NCI-H146 (cell line): ENCODE results near the gene SOX11.

Source experiments
- DNase-seq: peaks from one replicate; lab custom pipeline; 2025; lab: John Stamatoyannopoulos, UW

SOX11 gene

GRCh38 chr2:5723791-5724735 is 31.9 kb downstream of the SOX11 start:
- no peak for DNase-seq

GRCh38 chr2:5725072-5725471 is 32.9 kb downstream of the SOX11 start:
- DNase-seq = no peak

GRCh38 chr2:5725794-5726463 is 33.7 kb downstream of the SOX11 start:
- no peak for DNase-seq

DNA sequence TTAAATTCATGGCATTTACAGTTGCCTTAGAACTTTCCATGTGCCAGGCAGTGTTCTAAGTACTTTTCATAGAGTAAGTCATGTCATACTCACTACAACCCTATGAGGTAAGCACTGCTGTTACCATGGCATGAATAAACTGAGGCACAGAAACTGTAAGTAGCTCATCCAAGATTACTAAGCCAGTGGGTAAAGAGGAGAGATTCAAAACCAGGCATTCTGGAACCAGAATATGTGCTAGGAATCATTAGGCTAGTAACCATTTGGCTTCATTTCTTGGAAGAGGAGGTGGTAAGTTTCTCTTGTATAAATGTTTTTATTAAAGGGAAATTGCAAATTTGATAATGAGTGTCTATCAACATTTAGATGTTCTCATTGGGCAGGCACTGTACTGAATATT is 35.1 kb downstream of the SOX11 start:
- DNase-seq = no peak

DNA sequence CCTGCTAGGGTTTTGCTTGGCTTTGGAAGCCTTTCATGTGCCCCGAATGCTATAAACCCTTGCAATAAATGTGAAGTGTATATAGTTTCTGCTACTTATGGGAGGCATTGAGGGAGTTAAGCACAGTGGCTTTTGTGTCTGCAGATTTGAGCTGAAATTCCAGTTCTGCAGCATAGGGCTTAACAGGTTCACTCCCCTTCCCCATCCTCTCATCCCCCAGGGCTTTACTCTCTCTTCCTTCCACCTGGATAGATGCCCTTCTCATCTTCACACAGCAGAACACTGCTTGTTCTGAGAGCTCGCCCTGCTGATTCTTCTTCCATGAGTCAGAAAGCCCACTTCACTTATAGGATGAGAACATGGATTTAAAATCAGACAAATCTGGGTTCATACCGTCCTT is 37.2 kb downstream of the SOX11 start:
- no peak for DNase-seq

- no peak for DNase-seq
These were observed 38.2 kb downstream of the SOX11 start for GRCh38 chr2:5730386-5730785.

GRCh38 chr2:5734859-5735520 is 42.8 kb downstream of the SOX11 start:
- peak; percentile 71 for DNase-seq

DNA sequence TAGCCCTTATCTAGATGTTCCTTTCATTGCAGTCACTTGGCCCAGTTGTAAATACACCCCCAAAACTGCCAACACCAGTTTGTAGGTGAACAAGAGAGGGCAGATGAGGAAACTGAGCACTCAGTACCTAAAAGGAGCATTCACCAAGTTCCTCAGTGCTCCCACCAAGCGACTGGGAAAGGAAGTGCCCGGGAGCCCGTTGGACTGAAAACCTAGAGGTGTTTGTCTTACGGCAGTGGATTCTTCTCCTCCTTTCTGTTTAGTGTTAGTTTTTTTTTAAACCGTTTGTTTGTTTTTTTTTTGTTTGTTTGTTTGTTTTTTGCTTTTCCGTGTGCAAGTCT is 43.3 kb downstream of the SOX11 start:
- DNase-seq = no peak

DNA sequence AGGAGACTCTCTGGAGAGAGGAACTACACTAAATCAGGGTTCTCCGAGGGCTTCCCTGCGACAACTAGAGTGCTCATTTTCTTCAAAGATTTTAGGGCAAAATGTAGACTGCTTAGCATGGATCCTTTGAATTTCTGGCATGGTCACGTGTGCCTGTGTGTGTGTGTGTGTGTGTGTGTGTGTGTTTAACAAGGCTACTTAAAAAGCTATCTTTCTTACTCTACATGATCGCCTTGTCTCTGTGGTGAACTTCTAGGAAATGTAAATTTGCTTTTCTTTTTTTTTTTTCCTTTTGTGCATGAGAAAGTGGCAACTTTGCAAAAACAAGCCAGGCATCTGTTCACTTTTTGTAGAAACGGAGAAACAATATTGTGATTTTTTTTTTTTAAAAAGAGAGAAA is 43.9 kb downstream of the SOX11 start:
- no peak for DNase-seq

DNA sequence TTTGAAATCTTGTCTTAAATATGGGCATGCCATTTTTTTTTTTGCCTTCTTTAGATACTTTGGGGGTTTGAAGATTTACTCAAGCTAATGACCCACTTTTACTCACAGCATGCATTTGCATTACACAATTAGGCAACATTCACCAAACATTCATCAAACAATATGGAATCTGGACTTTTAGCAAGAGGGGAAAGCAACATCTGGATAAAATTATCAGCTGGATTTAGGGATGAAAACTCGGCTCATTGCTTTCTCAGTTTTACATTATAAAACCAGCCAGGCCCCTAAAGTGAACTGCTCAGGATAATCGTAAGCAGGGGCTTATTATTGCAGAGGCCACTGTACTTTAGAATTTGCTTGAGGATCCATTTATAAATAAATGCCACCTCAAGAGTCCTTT is 44.7 kb downstream of the SOX11 start:
- DNase-seq = no peak

DNA sequence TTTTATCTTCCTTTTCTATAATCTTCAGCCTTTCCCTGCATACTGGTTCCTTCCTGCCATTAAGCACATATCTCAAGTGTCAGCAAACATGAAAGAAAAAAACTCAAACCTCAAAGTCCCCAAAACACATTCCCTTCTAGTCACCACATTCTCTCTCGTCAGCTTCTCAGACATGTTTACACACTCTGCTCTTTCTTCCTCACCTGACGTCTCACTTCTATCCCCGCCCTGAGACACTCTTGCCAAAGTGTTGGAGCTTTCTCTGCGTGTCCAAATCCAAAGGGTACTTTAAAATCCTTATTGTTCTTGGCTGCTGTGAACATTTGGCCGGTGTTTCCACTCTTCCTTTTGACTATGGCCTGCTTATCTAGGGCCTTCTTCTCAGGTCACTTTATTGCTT is 47.9 kb downstream of the SOX11 start:
- no peak for DNase-seq

- no peak for DNase-seq
These were observed 48.6 kb downstream of the SOX11 start for GRCh38 chr2:5740817-5741216.

GRCh38 chr2:5741242-5741641 is 49.1 kb downstream of the SOX11 start:
- DNase-seq = no peak

GRCh38 chr2:5742126-5742525 is 49.9 kb downstream of the SOX11 start:
- peak; percentile 76 for DNase-seq

GRCh38 chr2:5748391-5748790 is 56.2 kb downstream of the SOX11 start:
- no peak for DNase-seq

- no peak for DNase-seq
These were observed 56.8 kb downstream of the SOX11 start for GRCh38 chr2:5748946-5749345.

DNA sequence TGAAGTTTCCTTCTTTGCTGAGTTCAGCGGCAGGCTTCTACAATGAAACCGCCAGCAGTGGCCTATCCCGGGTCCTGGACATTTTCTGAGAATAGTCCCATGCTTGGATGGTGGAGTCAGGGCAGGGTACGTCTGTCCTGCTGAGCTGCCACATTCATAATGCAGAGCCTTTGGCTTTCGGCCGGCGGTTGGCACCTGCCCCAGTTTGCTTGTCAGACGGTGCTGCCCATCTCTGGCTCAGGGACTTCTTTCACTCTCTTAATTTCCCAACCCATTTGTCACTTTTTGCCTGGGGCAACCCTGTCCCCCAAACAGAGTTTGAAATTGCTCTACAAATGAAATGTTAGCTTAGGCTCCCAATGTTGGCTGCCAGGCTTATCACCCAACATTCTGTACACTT is 57.2 kb downstream of the SOX11 start:
- DNase-seq = no peak
